Stimulated activated CD4-positive, alpha-beta T cell treated with anti-CD3 and anti-CD28 coated beads, Interleukin-1b, Interleukin-23, amount 100 ng/mL, for 24 hours (primary cell): Measurements from ENCODE around the gene COBL.

Experiments used
- DNase-seq, 4 experiments: peaks; one replicate each; pipeline ENCODE4 v3.0.0-alpha.2; 2020; ENCODE audit warnings: low read depth in 4 of 4, low spot score in 1 of 4

COBL gene

GRCh38 chr7:50976064-50976463 lies 340.5 kb downstream of the COBL start:
- no peak for DNase-seq

DNA sequence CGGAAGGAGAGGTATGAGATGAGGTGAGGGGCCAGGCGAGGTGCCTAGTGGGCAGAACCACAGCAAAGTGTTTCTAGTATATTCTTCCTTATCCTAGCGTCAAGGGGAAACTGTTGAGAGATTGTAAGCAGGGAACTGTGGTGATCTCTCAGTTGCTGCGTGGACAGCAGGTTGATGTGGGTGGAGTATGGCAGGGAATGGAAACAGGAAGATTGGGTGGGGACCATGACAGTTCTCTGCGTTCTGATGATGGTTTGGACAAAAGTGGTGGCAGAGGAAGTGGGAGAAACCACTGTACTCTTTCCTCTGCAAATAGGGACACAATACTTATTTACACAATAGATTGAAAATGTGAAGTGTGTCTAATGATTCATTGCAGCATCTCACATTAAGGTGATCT lies 342.4 kb downstream of the COBL start:
- DNase-seq: no peak

DNA sequence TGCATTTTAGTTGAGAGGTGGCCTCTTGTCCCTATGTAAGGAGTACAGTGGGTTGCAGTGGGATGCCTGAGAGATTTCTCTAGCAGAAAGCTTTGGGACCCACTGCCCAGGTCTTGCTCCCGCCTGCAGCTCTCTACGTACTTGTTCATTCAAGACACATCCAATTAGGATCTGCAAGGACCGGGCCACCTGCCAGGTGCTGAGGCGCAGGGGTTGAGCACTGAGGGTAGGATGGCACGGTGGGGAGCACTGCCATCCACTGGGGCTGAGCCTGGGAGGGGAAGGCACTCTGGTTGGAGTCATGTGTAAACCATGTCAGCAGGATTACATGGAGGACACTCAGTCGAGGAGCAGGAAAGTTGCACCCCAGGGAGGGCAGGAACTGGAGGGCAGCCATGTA lies 342.8 kb downstream of the COBL start:
- DNase-seq: no peak

DNA sequence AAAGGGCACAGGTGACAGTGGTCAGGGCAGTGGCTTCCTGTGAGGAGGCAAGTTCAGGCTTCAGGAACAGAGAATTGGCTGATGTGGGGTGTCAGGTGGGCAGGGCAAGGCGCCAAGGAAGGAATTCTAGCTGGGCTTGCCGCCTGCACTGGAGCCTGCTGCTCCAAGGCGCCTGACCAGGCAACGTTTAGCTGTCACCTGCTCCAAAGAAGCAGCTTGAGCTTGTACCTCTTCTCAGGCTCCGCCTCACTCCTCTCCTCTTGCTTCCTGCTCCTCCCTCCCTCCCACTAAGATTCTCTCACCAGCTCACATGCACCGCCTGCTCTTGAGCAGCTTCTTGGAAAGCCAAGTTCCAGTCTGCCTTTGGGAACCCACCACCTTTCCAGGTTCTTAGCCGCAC lies 346.5 kb downstream of the COBL start:
- no peak for DNase-seq
